Astrocyte of the spinal cord (primary cell): ENCODE results near the gene NUP188.

Experiments used
- DNase-seq: peaks from one replicate; pipeline ENCODE4 v3.0.0; 2011; ENCODE audit warnings: low read depth, low spot score
- H3K4me3 ChIP-seq: 2 replicates; pipeline ENCODE4 v1.5.1; 2011; ENCODE audit warnings: low read depth, mild to moderate bottlenecking, low read length, moderate library complexity
- in situ Hi-C: cut with HindIII; loops from 2 replicates; pipeline ENCODE4 v1.10.0; 2017; ENCODE audit warnings: low sequenced_read_pairs
- TF ChIP-seq, protein P1 (sequence below): IDR thresholded peaks from 2 replicates; pipeline ENCODE4 v1.5.1; 2012; ENCODE audit warnings: low read depth, mild to moderate bottlenecking, low read length, inconsistent platforms

NUP188 gene

DNA sequence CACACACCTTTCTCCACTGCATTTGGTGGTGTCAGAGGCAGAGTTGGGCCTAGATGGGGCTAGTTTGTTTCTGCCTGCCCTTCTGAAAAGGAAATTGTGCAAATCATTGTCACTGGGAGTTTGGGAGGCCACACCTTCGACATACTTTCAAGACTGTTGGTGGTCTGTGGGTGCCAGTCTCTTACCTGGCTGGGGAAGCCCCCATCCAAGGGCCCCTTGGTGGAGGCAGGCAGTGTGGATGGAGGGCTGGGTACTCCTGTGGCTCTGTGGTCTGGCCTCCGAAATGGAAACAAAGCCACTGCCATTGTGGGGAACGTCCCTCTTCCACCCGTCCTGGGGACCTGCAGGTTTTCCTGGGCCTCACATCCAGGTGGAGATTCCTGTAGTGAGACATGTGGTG lies 37.6 kb upstream of the NUP188 start:
- H3K4me3 ChIP-seq = no peak overlapping the region
- in situ Hi-C loops = no loop called here
- no peak for DNase-seq
- TF ChIP-seq, protein P1, sequence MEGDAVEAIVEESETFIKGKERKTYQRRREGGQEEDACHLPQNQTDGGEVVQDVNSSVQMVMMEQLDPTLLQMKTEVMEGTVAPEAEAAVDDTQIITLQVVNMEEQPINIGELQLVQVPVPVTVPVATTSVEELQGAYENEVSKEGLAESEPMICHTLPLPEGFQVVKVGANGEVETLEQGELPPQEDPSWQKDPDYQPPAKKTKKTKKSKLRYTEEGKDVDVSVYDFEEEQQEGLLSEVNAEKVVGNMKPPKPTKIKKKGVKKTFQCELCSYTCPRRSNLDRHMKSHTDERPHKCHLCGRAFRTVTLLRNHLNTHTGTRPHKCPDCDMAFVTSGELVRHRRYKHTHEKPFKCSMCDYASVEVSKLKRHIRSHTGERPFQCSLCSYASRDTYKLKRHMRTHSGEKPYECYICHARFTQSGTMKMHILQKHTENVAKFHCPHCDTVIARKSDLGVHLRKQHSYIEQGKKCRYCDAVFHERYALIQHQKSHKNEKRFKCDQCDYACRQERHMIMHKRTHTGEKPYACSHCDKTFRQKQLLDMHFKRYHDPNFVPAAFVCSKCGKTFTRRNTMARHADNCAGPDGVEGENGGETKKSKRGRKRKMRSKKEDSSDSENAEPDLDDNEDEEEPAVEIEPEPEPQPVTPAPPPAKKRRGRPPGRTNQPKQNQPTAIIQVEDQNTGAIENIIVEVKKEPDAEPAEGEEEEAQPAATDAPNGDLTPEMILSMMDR = no peak

DNA sequence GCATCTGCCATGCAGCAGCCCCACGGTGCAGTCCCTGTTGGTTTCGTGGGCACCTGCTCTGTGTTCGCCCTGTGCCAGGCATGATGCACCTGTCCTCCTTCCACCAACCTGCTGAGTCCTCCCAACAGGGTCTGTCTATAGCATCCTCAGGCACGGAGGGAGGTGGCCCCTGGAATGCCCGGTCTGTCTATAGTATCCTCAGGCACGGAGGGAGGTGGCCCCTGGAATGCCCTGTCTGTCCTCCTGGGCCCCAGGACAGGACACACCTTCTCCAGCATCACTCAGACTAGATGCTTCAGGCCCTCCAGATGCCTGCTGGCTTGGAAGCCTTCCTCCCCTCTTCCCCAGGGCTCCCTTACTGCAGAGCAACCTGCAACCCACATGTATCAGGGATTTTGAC lies 36.6 kb upstream of the NUP188 start:
- DNase-seq = no peak
- in situ Hi-C loops = no loop called here
- TF ChIP-seq, protein P1 = no peak
- H3K4me3 ChIP-seq = no peak overlapping the region

DNA sequence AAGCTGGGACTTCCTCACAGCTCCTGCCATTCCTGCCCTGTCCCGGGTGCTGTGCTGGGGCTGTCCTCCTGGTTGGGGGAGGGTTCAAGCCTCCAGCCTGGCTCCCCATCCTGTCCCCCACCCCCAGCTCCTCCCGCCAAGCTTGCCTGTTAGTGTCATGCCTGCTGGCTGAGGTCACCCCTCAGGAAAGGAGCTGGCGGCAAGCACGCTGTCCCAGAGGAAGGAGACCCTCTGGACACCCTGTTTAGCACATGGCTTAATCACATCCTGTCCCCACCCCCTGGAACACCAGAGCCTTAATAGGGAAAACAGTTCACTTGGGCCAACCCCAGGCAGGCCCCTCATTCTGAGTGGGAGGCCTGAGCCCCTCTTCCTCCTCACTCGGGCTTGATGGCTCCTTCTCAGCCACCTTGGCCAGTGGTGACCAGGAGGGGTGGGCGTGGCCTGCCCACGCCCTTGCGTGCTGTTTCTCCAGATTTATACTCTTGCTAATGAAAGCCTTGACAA lies 35.9 kb upstream of the NUP188 start:
- TF ChIP-seq, protein P1 = no peak
- DNase-seq = peak; percentile 54
- H3K4me3 ChIP-seq = no peak overlapping the region
- in situ Hi-C loops = no loop called here

DNA sequence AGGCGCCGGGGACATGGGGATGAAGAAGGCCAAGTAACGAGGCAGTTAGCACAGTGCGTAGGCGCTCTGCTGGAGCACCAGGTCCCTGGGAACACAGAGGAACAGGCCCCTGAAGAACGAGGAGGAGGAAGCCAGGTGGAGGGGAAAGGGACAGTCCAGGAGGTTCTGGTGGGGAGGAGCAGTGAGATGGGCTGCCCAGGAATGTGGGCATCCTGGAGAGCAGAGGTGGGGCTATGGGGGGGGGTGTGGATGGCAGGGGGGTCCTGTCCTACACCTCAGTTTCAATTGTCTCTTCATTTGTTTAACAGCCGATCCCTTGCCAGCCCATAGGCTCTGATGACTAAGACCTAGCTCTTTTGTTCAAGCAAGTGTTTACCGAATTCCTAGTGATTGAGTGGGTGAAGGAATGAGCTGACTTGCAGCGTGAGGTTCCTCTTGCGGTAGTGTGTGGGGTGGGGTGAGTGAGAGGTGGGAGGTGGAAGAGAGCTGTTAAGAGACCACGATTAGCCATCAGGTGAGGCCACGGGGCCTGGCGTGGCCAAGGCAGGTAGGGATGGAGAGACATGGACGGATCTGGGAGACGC lies 35.1 kb upstream of the NUP188 start:
- in situ Hi-C loops = no loop called here
- TF ChIP-seq, protein P1 = no peak
- DNase-seq = peak; percentile 88
- no peak overlapping the region for H3K4me3 ChIP-seq

GRCh38 chr9:128913048-128913900 lies 34.2 kb upstream of the NUP188 start:
- DNase-seq = no peak
- in situ Hi-C loops = no loop called here
- TF ChIP-seq, protein P1 = no peak
- H3K4me3 ChIP-seq = no peak overlapping the region

DNA sequence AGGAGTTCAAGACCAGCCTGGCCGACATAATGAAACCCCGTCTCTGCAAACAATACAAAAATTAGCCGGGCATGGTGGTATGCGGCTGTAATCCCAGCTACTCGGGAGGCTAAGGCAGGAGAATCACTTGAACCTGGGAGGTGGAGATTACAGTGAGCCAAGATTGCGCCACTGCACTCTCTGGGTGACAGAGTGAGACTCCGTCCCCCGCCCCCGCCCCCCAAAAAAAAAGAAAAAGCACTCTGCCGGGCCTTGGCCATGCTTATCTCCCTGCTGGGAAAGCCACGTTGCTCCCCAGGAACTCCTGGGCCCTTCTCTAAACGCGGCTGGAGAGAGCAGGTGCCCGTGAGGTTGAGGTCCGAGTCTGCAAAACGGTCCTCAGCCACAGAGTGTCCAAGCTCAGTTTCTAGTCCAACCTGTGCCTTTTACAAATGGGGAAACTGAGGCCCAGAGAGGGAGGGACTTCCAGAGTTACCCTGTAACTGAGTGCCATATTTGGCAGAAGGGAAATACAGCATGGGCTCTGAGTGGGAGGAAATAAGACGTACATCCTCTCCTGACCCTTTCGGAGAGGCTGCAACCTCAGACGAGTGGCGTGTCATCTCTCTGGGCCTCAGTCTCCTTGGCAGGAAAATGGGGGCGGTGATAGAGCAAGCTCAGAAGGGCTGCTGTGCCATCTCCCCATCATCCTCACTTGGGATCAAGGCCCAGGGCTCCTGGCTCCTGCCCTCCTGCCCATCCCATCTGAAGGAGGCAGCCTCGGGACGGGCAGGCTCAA lies 33.3 kb upstream of the NUP188 start:
- TF ChIP-seq, protein P1 = no peak
- in situ Hi-C loops = no loop called here
- no peak overlapping the region for H3K4me3 ChIP-seq
- DNase-seq = no peak
